GM06990 (cell line): ENCODE measurements around the gene COL23A1.

ENCODE experiments used
- DNase-seq: peaks from one replicate; pipeline ENCODE4 v3.0.0-alpha.2; 2011; ENCODE audit not compliant: insufficient read length; ENCODE audit errors: extremely low read depth
- H3K27me3 ChIP-seq: replicated peaks from 2 replicates; pipeline ENCODE4 v1.6.0; 2011; ENCODE audit warnings: low read length; ENCODE audit not compliant: control insufficient read depth, insufficient read depth
- H3K36me3 ChIP-seq: 2 replicates; pipeline ENCODE4 v1.5.1; 2011; ENCODE audit warnings: low read length; ENCODE audit not compliant: control insufficient read depth, insufficient read depth
- H3K4me3 ChIP-seq: replicated peaks from 2 replicates; pipeline ENCODE4 v1.5.1; 2011; ENCODE audit warnings: low read depth, mild to moderate bottlenecking, control low read depth, low read length
- CTCF ChIP-seq: IDR thresholded peaks from 2 replicates; pipeline ENCODE4 v1.5.1; 2011; ENCODE audit warnings: low read length, control low read depth, mild to moderate bottlenecking, inconsistent platforms; ENCODE audit not compliant: insufficient read depth, poor library complexity, severe bottlenecking

COL23A1 gene

DNA sequence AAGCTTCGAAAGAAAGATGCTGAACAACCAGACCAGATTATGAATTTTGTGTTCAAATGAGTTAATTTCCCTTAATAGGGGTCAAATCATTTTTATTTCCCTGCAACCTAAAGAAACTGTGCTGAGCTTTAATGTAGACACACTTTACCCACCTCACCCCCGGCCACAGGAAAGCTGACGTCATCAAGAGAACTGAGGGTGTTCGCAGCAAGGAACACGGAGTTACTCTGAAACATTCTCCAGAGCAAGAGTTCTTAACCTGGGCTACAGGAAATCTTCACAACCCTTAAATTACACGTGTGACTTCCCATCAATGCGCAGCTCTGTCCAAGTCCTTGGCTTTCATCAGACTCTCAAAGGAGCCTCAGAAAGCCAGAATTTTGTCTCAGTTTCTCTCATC is 116.3 kb downstream of the COL23A1 start:
- H3K27me3 ChIP-seq = no peaks in the 10 kb centered on the region; the same call in 1 of the 2 replicates
- DNase-seq = no peak
- no peak for TF ChIP-seq CTCF

DNA sequence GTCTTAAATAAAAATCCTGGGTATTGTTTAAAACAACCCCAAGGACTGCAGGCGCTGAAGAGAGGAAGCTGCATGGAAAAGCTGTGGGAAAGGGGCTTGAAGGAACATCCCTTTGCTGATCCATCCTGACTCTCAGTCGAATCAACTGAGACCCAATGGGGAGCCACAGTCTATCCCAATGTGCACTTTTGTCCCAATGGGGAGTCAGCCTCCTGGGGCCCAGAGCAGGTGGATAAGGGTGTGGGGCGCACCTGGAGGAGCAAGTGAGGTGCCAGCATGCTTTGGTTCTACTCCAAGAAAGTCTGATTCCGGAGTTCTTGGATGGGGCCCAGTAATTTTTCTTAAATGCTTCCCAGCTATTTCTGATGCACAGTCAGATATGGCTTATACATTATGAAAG is 118.1 kb downstream of the COL23A1 start:
- Histone ChIP-seq H3K27me3 (no peaks in the 10 kb centered on the region; the same call in 1 of the 2 replicates), H3K4me3 (no peak overlapping the region), H3K36me3 (no peaks in the 10 kb centered on the region)
- no peak for TF ChIP-seq CTCF
- no peak for DNase-seq

More for the DNA sequence above, 116.3 kb downstream of the COL23A1 start:
- Histone ChIP-seq H3K4me3 (no peak overlapping the region), H3K36me3 (no peaks in the 10 kb centered on the region)

DNA sequence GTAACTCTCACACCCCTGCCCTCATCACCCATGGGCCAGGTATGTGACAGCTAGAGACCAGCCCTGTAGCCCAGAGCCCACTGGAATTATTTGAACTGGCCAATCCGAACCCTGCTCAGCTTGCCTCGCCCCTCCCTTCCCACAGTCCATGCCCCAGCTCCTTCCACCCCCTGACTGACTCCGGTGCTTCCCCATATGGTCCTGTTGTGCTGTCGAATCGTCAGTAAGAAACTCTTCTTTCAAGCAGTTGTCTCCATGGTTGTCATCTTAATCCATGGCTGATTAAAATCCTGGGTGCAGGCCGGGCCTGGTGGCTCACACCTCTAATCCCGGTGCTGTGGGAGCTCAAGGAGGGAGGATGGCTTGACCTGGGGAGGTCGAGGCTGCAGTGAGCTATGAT is 118.5 kb downstream of the COL23A1 start:
- Histone ChIP-seq H3K36me3 (no peaks in the 10 kb centered on the region), H3K4me3 (no peak overlapping the region), H3K27me3 (no peaks in the 10 kb centered on the region; the same call in 1 of the 2 replicates)
- no peak for DNase-seq
- TF ChIP-seq CTCF = no peak

DNA sequence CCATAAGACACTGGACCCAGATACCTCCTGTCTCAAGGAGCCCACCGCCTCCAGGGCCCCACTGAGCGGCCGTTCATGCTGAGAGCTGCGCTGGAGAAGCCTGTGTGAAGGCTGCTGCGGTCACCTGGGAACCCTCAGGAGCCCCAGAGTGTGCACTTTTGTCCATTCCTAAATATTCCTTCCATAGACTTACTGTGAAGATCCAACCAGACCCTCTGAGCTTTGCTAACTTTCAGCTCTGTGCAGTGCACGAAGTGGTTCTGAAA is 119.5 kb downstream of the COL23A1 start:
- H3K4me3 ChIP-seq = no peak overlapping the region
- H3K36me3 ChIP-seq = no peaks in the 10 kb centered on the region
- H3K27me3 ChIP-seq = no peaks in the 10 kb centered on the region
- DNase-seq = no peak
- no peak for TF ChIP-seq CTCF

DNA sequence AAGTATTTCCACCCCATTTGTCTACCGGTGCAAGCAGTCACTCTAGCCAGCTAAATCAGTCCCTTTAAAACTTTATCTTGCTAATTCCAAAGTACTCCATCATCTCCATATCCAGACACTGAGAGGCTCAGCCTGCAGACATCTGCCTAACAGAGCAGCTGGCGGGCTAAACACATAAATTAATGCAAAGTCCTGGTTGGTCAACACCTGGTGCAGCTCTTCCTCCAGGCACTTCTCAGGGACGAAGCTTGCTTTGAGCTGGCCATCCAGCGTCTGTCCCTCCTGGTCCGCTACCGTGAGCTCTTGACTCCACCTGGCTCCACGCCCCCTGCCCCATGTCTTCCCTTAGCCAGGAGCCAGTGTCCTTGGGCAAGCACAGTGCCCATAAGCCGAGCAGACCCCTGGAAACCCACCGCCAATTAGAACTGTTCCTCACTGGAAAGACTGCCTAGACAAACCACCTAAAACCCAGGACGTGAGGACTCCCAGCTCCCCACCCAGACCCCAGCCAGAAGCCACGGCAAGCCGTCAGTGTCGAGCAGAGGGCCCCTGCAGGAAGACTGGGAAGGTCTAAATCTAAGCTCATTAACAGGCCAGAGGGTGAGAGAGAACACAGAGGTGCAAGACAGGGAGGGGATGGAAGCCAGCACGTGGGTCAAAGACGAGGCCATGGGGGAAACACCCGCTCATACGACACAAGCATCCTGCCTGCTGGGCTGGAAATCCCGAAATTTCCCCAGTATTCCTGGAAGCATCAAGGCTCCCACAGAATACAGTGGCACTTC is 120.0 kb downstream of the COL23A1 start:
- TF ChIP-seq CTCF = no peak
- Histone ChIP-seq H3K4me3 (no peak overlapping the region), H3K27me3 (no peaks in the 10 kb centered on the region), H3K36me3 (no peaks in the 10 kb centered on the region)
- DNase-seq = no peak
